Neural cell (in vitro differentiated cells): ENCODE data around the gene RAPGEF2. TPM values are rescaled to one million over a fixed set of nuclear protein-coding genes. Genes with fewer than 3 reads are reported as not detected.
"Not testable (repeated sequence)": the region's sequence is repeated elsewhere in the genome, so short reads cannot be mapped to it uniquely, and the experiment has no call there.

Source experiments
- H2AFZ ChIP-seq: fragments of 200-600, 300-800 bp; sonication (generic), shearing (Covaris generic); 2 replicates; pipeline ENCODE4 v1.6.0; 2014; ENCODE audit warnings: low read depth, mild to moderate bottlenecking, antibody characterized with exemption, low read length, moderate library complexity
- H3F3A ChIP-seq: fragments of 200-600 bp; shearing (Covaris generic); 2 replicates; pipeline ENCODE4 v1.6.1; 2016; ENCODE audit warnings: mild to moderate bottlenecking, moderate library complexity, mixed read lengths, antibody characterized with exemption, low read length; ENCODE audit not compliant: insufficient read depth, poor library complexity, severe bottlenecking
- H3K27ac ChIP-seq: fragments of 200-600, 300-800 bp; sonication (generic), shearing (Covaris generic); 2 replicates; pipeline ENCODE4 v1.5.1; 2014; ENCODE audit warnings: mild to moderate bottlenecking, low read length, moderate library complexity
- H3K27me3 ChIP-seq: fragments of 300-800, 200-600 bp; sonication (generic), shearing (Covaris generic); 2 replicates; pipeline ENCODE4 v1.6.0; 2014; ENCODE audit warnings: mild to moderate bottlenecking, low read depth, low read length, moderate library complexity; ENCODE audit not compliant: insufficient read depth
- H3K36me3 ChIP-seq: fragments of 300-800, 200-600 bp; sonication (generic), shearing (Covaris generic); 2 replicates; pipeline ENCODE4 v1.5.1; 2014; ENCODE audit warnings: mild to moderate bottlenecking, antibody characterized with exemption, low read length, moderate library complexity; ENCODE audit not compliant: insufficient read depth
- H3K4me2 ChIP-seq: fragments of 300-800, 200-600 bp; sonication (generic), shearing (Covaris generic); 2 replicates; pipeline ENCODE4 v1.6.0; 2014; ENCODE audit warnings: mild to moderate bottlenecking, low read length
- H3K4me3 ChIP-seq: fragments of 300-800, 200-600 bp; sonication (generic), shearing (Covaris generic); 2 replicates; pipeline ENCODE4 v1.5.1; 2014; ENCODE audit warnings: mild to moderate bottlenecking, low read length, moderate library complexity
- H3K79me2 ChIP-seq: fragments of 200-600 bp; shearing (Covaris generic); replicated peaks from 2 replicates; pipeline ENCODE4 v1.6.0; 2014; ENCODE audit warnings: mild to moderate bottlenecking, low read length, moderate library complexity; ENCODE audit not compliant: insufficient read depth
- H3K9ac ChIP-seq: fragments of 300-800, 200-600 bp; sonication (generic), shearing (Covaris generic); 2 replicates; pipeline ENCODE4 v1.6.1; 2016; ENCODE audit warnings: mild to moderate bottlenecking, low read length, mixed read lengths
- H3K9me2 ChIP-seq: fragments of 200-600 bp; shearing (Covaris generic); 2 replicates; pipeline ENCODE4 v1.6.1; 2016; ENCODE audit warnings: mild to moderate bottlenecking, low read length, mixed read lengths; ENCODE audit not compliant: insufficient read depth
- H3K9me3 ChIP-seq: fragments of 200-600, 300-800 bp; sonication (generic), shearing (Covaris generic); 2 replicates; pipeline ENCODE4 v1.6.1; 2016; ENCODE audit warnings: mild to moderate bottlenecking, mixed run types, low read length, moderate library complexity, mixed read lengths
- H4K20me1 ChIP-seq: fragments of 200-600 bp; shearing (Covaris generic); 2 replicates; pipeline ENCODE4 v1.6.1; 2016; ENCODE audit warnings: mild to moderate bottlenecking, mixed run types; ENCODE audit not compliant: insufficient read depth
- CTCF ChIP-seq: fragments of 450-650 bp; IDR thresholded peaks from 2 replicates; pipeline ENCODE4 v1.5.1; 2014; ENCODE audit warnings: antibody characterized with exemption, mild to moderate bottlenecking, moderate library complexity; ENCODE audit not compliant: poor library complexity, severe bottlenecking
- EP300 ChIP-seq: fragments of 450-650 bp; conservative IDR thresholded peaks from 2 replicates; pipeline ENCODE4 v1.6.1; 2014; ENCODE audit warnings: antibody characterized with exemption, mild to moderate bottlenecking, moderate library complexity; ENCODE audit not compliant: poor library complexity, severe bottlenecking
- EZH2 ChIP-seq: fragments of 200-600, 300-800 bp; shearing (Covaris generic), sonication (generic); IDR thresholded peaks from 2 replicates; pipeline ENCODE4 v1.6.1; 2014; ENCODE audit warnings: antibody characterized with exemption, low read length, borderline replicate concordance, mild to moderate bottlenecking; ENCODE audit not compliant: insufficient read depth, poor library complexity, severe bottlenecking
- MXI1 ChIP-seq: fragments of 450-650 bp; conservative IDR thresholded peaks from 2 replicates; pipeline ENCODE4 v1.6.1; 2014; ENCODE audit warnings: antibody characterized with exemption, mild to moderate bottlenecking; ENCODE audit not compliant: poor library complexity, severe bottlenecking
- POLR2AphosphoS5 ChIP-seq: IDR thresholded peaks from 2 replicates; pipeline ENCODE4 v1.6.1; 2012
- RAD21 ChIP-seq: fragments of 450-650 bp; conservative IDR thresholded peaks from 2 replicates; pipeline ENCODE4 v1.6.1; 2014; ENCODE audit warnings: antibody characterized with exemption, mild to moderate bottlenecking, moderate library complexity
- REST ChIP-seq: IDR thresholded peaks from 2 replicates; pipeline ENCODE4 v1.6.1; 2012; ENCODE audit warnings: borderline replicate concordance
- SMC3 ChIP-seq: fragments of 450-650 bp; conservative IDR thresholded peaks from 2 replicates; pipeline ENCODE4 v1.6.1; 2014; ENCODE audit warnings: antibody characterized with exemption, mild to moderate bottlenecking, moderate library complexity; ENCODE audit not compliant: poor library complexity
- TAF1 ChIP-seq: IDR thresholded peaks from 2 replicates; pipeline ENCODE4 v1.6.1; 2012; ENCODE audit warnings: low read depth
- polyA plus RNA-seq: library from polyadenylated mRNA; depleted of rRNA; stranded (reverse); fragments of >200 nt; gene quantifications from 2 replicates; pipeline ENCODE4 v1.2.3, GENCODE V29; 2014

RAPGEF2 gene
- polyA plus RNA-seq, 1 donor from 2014 or later = 134 TPM

- peaks cover 3% of the 10 kb centered on the region for H3F3A ChIP-seq
- H3K9me2 ChIP-seq = no peaks in the 10 kb centered on the region
- H2AFZ ChIP-seq = no peak overlapping the region
- peak overlapping the region; percentile 32 for H3K4me2 ChIP-seq
- no peaks in the 10 kb centered on the region for H3K9me3 ChIP-seq
- H3K4me3 ChIP-seq = peak overlapping the region; percentile 84
- no peak overlapping the region for H3K9ac ChIP-seq
- H3K27me3 ChIP-seq = no peaks in the 10 kb centered on the region
- TF ChIP-seq SMC3 (no peak), CTCF (no peak), POLR2AphosphoS5 (no peak), RAD21 (no peak), EZH2 (no peak), TAF1 (no peak), REST (no peak), EP300 (no peak), MXI1 (no peak)
- no peaks in the 10 kb centered on the region for H3K36me3 ChIP-seq
- peaks cover 45% of the 10 kb centered on the region for H4K20me1 ChIP-seq
- H3K79me2 ChIP-seq = peaks cover 99% of the 10 kb centered on the region
- no peak overlapping the region for H3K27ac ChIP-seq
These were observed 8.1 kb downstream of the RAPGEF2 start for GRCh38 chr4:159110961-159111360.

GRCh38 chr4:159111416-159111815, 8.5 kb downstream of the RAPGEF2 start:
- no peak for TF ChIP-seq SMC3
- Histone ChIP-seq H3K9me3 (no peaks in the 10 kb centered on the region), H3K4me2 (peak overlapping the region; percentile 32), H3K9ac (no peak overlapping the region), H3F3A (peaks cover 3% of the 10 kb centered on the region), H3K27me3 (no peaks in the 10 kb centered on the region), H4K20me1 (peaks cover 45% of the 10 kb centered on the region), H3K4me3 (peak overlapping the region; percentile 84), H3K36me3 (no peaks in the 10 kb centered on the region), H3K79me2 (peaks cover 99% of the 10 kb centered on the region), H2AFZ (no peak overlapping the region), H3K9me2 (no peaks in the 10 kb centered on the region), H3K27ac (peak overlapping the region; percentile 2)

GRCh38 chr4:159113366-159113765, 10.5 kb downstream of the RAPGEF2 start:
- peaks cover 30% of the 10 kb centered on the region for H4K20me1 ChIP-seq
- not testable (repeated sequence) for H3K9me3 ChIP-seq, H3F3A ChIP-seq, H3K36me3 ChIP-seq, H3K9ac ChIP-seq, H3K27ac ChIP-seq, H3K4me3 ChIP-seq, H2AFZ ChIP-seq, H3K9me2 ChIP-seq, H3K27me3 ChIP-seq, H3K4me2 ChIP-seq
- peaks cover 99% of the 10 kb centered on the region for H3K79me2 ChIP-seq

GRCh38 chr4:159116098-159116497, 13.2 kb downstream of the RAPGEF2 start:
- not testable (repeated sequence) for H2AFZ ChIP-seq, H3K27ac ChIP-seq, H3K9ac ChIP-seq, H3F3A ChIP-seq, H3K4me2 ChIP-seq, H3K9me2 ChIP-seq, H3K27me3 ChIP-seq, H3K9me3 ChIP-seq, H3K36me3 ChIP-seq, H3K4me3 ChIP-seq
- Histone ChIP-seq H4K20me1 (peaks cover 22% of the 10 kb centered on the region), H3K79me2 (peaks cover 98% of the 10 kb centered on the region)

GRCh38 chr4:159116693-159117092, 13.8 kb downstream of the RAPGEF2 start:
- H3F3A ChIP-seq, H3K4me3 ChIP-seq, H3K36me3 ChIP-seq, H3K27me3 ChIP-seq, H3K9me2 ChIP-seq, H3K4me2 ChIP-seq, H3K9ac ChIP-seq, H2AFZ ChIP-seq, H3K27ac ChIP-seq, H3K9me3 ChIP-seq: not testable (repeated sequence)
- H3K79me2 ChIP-seq = peaks cover 98% of the 10 kb centered on the region
- peaks cover 20% of the 10 kb centered on the region for H4K20me1 ChIP-seq
